ENCODE measurements around the gene DIPK1B. TPM values are rescaled to one million over a fixed set of nuclear protein-coding genes. Genes with fewer than 3 reads are reported as not detected.

The DIPK1B gene
- total and polyA plus RNA-seq, 3 donors from 2014 or later, result 23.3 to 36.2 (median 28.7) TPM

DNA sequence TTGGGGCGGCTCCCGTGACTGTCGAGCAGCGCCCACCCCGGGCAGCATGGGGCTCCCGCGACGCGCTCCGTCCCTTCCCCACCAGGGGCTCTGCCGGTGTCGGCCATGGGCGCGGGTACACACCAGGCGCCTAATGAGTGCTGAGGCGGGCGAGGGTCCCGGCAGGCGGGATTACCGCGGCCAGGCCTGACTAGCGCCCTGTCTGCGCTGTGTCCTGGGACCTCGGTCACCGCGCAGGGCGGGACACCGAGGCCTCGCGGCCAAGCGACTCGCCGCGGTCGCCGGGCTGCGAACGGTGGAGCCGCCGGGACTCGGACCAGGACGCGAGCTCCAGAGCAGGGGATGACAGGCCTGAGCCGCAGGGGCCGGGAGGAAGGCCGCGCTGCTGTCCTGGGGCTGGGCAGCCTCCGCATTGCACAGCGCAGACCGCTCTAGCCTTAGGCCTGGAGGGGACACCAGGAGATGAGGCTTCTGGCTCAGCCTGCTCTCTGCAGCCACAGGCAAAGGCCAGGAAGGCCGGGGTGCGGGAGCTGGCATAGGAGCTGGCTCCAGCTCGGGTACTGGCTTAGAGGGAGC is 16.3 kb downstream of the DIPK1B start:
- WGBS, 2 donors, result 0 to 14% methylated on average over 3 to 8 of the region's 53 CpGs
- peak overlapping the region; percentile 82 to 89 for H3K4me3 ChIP-seq

DNA sequence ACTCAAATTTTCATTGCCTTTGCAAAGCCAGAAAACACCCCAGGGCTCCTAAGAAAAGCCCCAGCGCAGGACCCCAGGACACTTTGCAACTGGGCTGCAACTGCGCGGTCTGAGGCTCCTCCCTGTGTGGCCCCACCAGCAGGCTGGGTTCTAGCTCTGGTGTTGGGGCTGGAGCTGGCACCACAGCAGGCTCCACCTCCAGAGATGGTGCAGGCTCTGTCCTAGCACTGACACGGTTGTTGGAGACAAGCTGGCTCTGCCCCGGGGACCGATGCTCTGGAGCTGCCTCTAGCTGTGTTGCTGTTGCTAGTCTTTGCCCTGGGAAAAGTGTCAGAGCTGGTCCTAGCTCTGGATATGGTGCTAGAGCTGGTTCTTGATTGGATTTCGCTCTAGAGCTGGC is 16.8 kb downstream of the DIPK1B start:
- intact Hi-C loops (cut with DNase I; ENCODE audit: low total_unique reads), result no loop called here
- WGBS, 2 donors, result 50 to 68% methylated on average over 2 to 7 of the region's 7 CpGs

More for the DNA sequence above, 16.3 kb downstream of the DIPK1B start:
- Histone ChIP-seq H3K36me3 (ENCODE audit: low read depth, missing control alignments) (peaks cover 3% of the 10 kb centered on the region), H3K27ac (peak overlapping the region; percentile 29 to 56), H3K27me3 (no peaks in the 10 kb centered on the region), H3K9me3 (no peaks in the 10 kb centered on the region), H3K4me1 (peaks cover 22% of the 10 kb centered on the region)
- intact Hi-C loops (cut with DNase I; ENCODE audit: low total_unique reads), result no loop called here
- DNase-seq, result peak; percentile 40
- TF ChIP-seq, protein P1, sequence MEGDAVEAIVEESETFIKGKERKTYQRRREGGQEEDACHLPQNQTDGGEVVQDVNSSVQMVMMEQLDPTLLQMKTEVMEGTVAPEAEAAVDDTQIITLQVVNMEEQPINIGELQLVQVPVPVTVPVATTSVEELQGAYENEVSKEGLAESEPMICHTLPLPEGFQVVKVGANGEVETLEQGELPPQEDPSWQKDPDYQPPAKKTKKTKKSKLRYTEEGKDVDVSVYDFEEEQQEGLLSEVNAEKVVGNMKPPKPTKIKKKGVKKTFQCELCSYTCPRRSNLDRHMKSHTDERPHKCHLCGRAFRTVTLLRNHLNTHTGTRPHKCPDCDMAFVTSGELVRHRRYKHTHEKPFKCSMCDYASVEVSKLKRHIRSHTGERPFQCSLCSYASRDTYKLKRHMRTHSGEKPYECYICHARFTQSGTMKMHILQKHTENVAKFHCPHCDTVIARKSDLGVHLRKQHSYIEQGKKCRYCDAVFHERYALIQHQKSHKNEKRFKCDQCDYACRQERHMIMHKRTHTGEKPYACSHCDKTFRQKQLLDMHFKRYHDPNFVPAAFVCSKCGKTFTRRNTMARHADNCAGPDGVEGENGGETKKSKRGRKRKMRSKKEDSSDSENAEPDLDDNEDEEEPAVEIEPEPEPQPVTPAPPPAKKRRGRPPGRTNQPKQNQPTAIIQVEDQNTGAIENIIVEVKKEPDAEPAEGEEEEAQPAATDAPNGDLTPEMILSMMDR (IDR thresholded peaks at IDR 0.05), result peak in 1 of 3 experiments; percentile 1
- no peak for TF ChIP-seq POLR2A (IDR thresholded peaks at IDR 0.05)

DNA sequence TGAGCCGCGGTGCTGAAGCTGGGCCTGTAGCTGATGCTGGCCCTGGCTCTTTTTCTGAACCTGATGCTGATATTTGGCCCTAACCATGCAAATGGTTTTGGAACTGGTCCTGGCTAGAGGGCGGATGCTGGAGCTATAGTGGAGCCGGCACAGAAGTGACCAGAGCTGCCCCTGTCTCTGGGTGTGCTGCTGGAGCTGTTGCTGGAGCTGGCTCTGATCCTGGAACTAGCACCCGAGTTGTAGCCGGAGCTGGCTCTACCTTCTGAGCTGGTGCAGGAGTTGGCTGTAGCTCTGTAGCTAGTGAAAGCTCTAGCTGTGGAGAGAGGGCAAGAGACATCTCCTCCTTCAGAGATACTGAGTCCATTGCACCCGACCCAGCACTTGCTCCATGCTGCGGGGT is 17.6 kb downstream of the DIPK1B start:
- Histone ChIP-seq H3K9me3 (no peaks in the 10 kb centered on the region), H3K27me3 (no peaks in the 10 kb centered on the region), H3K4me1 (peaks cover 22% of the 10 kb centered on the region), H3K27ac (no peak overlapping the region), H3K4me3 (no peak overlapping the region), H3K36me3 (ENCODE audit: low read depth, missing control alignments) (no peaks in the 10 kb centered on the region)
- TF ChIP-seq POLR2A (IDR thresholded peaks at IDR 0.05), result no peak
- DNase-seq, result no peak
- 79 to 92% methylated on average over 5 to 8 of the region's 8 CpGs for WGBS, 2 donors
- intact Hi-C loops (cut with DNase I; ENCODE audit: low total_unique reads), result no loop called here

More for the DNA sequence above, 16.8 kb downstream of the DIPK1B start:
- H3K9me3 ChIP-seq, result no peaks in the 10 kb centered on the region
- no peaks in the 10 kb centered on the region for H3K27me3 ChIP-seq
- H3K4me3 ChIP-seq, result peak overlapping the region in 1 of 2 donors; percentile 89
- H3K27ac ChIP-seq, result no peak overlapping the region
- no peaks in the 10 kb centered on the region for H3K36me3 ChIP-seq (ENCODE audit: low read depth, missing control alignments)
- DNase-seq, result no peak
- TF ChIP-seq, protein P1 (IDR thresholded peaks at IDR 0.05), result no peak
- TF ChIP-seq POLR2A (IDR thresholded peaks at IDR 0.05), result no peak
- H3K4me1 ChIP-seq, result peaks cover 22% of the 10 kb centered on the region

DNA sequence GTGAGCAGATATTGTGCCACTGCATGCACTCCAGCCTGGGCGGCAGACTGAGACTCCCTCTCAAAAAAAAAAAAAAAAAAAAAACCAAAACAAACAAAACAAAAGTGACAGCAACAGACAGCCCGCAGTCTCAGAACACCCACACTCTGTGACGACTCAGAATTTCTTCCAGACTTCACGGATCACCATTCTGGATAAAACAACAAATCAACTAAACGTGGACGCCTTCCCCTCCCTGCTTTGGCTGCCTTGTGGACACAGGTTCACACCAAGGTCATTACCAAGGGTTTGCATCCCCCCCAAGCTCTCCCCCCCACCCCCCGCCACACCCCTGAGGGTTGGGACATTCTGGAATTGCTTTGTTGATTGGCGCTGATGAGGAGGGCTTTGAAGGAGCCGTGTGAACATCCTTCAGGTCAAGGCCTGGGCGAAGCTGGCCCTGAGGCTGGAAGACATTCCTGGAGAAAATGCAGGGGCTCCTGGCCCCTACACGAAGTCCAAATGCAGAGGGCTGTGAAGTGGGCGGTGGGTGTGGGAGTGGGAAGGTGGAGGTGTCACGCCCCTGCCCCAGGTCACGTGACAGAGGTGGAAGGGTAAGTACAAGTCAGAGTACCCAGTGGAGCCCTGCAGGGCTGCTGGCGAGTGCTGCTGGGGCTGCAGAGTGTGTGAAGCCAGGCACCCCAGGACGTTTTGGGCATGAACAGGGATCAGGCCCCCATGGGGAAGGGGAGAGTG is 20.2 kb downstream of the DIPK1B start:
- intact Hi-C loops (cut with DNase I; ENCODE audit: low total_unique reads), result no loop called here
- H3K9me3 ChIP-seq, result no peaks in the 10 kb centered on the region
- WGBS, 2 donors, result 74 to 76% methylated on average over 13 to 16 of the region's 16 CpGs
- no peak for DNase-seq
- H3K27me3 ChIP-seq, result no peaks in the 10 kb centered on the region
- H3K36me3 ChIP-seq (ENCODE audit: low read depth, missing control alignments), result no peaks in the 10 kb centered on the region
- no peak overlapping the region for H3K4me3 ChIP-seq
- no peak for TF ChIP-seq POLR2A (IDR thresholded peaks at IDR 0.05)
- peaks cover 7% of the 10 kb centered on the region for H3K4me1 ChIP-seq
- H3K27ac ChIP-seq, result no peak overlapping the region

DNA sequence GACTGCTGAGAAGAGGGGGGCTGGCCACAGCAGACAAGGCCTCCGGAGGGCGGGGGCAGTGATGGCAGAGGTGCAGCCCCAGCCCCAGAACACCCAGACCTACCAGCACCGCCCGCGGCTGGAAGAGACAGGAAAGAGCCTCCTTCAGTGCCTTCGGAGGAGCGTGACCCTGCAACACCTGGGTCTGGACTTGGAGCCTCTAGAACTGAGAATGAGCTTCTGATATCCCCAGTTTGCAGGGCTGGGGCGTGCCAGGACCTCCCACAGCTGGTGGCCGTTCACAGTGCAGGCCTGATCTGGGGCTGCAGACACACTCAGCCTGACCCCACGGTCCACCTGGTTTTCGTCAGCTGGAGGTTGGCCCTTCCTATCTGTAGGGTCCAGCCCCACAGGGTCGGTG is 21.2 kb downstream of the DIPK1B start:
- WGBS, 2 donors, result 84 to 87% methylated on average over 10 to 12 of the region's 12 CpGs

More for the DNA sequence above, 21.2 kb downstream of the DIPK1B start:
- no peak for DNase-seq
- H3K4me3 ChIP-seq, result no peak overlapping the region
- H3K4me1 ChIP-seq, result peaks cover 5% of the 10 kb centered on the region
- TF ChIP-seq POLR2A (IDR thresholded peaks at IDR 0.05), result no peak
- TF ChIP-seq, protein P1 (IDR thresholded peaks at IDR 0.05), result no peak
- H3K36me3 ChIP-seq (ENCODE audit: low read depth, missing control alignments), result no peaks in the 10 kb centered on the region
- H3K27ac ChIP-seq, result no peak overlapping the region
- H3K27me3 ChIP-seq, result no peaks in the 10 kb centered on the region
- no peaks in the 10 kb centered on the region for H3K9me3 ChIP-seq
- intact Hi-C loops (cut with DNase I; ENCODE audit: low total_unique reads), result no loop called here
